ENCODE data around the gene IP6K1.
"Not testable (repeated sequence)": the region's sequence is repeated elsewhere in the genome, so short reads cannot be mapped to it uniquely, and the experiment has no call there.

IP6K1 gene

DNA sequence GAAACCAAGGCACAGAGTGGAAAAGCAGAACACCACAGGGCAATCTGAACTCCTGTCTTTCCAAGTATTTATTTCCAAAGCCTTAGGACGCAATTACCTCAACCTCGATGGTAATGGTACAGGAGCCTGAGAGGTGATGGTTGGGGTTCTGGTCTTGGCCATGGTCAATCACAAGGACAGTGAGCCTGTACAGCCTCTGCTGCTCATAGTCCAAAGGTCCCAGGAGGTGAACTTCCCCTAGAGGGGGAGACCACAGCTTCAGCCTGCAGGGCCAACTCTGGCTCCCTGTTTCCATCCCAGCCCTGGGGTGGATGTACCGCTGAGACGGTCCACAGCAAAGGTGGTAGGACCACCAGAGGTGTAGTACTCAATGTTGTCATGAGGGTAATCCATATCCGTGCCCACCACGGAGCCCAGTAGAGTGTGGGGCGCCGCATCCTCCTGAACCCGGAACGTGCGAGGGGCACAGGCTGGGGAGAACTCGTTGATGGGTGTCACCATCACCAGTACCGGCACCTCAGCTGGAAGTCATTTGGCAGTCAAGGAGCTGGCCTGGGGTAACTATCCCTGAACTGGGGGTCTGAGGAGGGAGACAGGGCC lies 7.2 kb upstream of the IP6K1 start:
- DNase-seq: no peak

DNA sequence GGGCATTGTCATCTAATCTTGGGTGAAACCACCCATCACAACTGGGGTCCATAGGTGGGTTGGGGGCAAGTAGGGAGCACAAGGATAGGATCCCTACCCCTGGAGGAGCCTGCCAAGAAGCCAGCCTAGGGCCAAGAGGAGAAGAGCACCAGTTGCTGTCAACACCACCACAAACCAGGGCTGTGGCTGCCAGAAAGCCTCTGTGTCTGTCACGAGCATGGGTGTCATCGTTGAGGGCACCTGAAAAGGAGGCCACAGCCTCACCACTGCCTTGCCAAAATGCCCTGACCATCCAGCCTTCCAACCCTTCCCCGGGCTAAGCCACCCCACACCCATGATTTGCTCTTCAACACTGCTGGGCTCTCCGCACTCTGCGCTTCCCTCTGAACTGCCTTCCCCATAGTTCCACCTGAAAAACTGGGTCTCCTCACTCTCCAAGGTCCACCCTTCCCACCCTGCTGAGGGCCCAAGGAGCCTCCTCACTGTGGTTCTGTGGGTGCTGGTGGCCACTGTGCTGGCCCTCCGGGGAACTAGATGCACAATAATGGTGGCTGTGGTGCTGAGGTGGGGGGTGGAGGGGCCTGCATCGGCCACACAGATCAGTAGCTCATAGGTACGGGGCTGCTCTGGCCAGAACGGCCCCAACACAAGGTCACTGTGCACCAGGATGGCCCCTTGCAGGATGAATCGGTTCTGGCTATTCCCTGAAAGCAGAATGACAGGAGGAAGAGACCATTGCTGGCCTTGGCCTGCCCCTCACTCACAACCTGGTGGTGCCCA lies 6.2 kb upstream of the IP6K1 start:
- no peak for DNase-seq

GRCh38 chr3:49791571-49791970 lies 5.2 kb upstream of the IP6K1 start:
- DNase-seq: no peak

- no peak for DNase-seq
Observed at GRCh38 chr3:49790626-49791411, 4.5 kb upstream of the IP6K1 start.

GRCh38 chr3:49788056-49788455 lies 1.7 kb upstream of the IP6K1 start:
- DNase-seq: no peak

- no peak for DNase-seq
Observed at GRCh38 chr3:49787536-49787935, 1.2 kb upstream of the IP6K1 start.

DNA sequence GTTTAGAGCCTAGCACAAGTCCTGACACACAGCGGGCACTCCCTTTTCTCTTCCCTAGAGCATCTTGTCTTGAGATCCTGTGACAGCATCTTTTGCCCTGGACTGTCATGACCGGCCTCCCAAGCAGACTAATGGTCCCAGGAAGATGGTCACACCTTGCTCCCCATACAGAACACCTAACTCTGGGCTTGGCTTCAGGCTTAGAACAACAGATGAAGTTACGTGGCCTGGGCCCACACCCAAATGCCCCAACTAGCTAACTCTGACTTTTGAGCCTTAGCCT lies 781 bp upstream of the IP6K1 start:
- no peak for DNase-seq

DNA sequence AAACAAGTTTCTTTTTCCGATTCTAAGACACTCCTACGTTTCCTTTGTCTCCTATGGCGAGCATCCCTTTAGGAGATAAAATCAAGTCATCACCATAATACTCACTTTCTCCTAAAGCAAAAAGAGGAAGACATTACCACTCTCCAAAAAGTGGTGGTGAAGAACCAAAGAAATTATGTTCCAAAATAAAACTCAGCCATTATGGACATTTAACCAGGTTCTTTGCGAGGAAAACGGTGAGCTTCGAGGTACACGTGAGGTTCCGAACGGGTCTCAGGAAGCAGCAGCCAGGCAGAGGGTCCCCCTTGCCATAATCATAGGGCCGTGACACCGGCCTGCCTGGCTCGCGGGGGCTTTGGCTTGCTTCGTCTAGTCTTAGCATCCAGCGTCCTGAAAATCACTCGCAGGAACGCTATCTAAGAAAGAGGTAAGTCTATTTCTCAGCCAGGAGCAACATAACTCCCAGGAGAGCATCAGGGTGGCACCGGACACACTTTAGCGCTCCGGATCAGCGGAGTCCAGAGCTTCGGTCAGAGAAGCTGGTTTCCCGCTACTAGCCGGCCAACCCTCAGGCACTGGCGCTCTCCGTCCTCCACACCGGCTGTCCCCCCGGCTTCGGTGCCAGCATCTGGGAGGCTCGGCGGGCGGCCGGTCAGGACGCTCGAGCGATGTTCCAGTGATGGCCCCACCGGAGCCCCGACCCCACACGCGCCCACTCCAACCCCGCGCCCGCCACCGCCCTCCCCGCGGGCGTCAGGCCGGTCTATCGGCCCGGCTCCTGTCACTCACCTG lies 581 bp downstream of the IP6K1 start:
- DNase-seq: no peak

- not testable (repeated sequence) for DNase-seq
Observed at GRCh38 chr3:49782277-49782676, 4.1 kb downstream of the IP6K1 start.

DNA sequence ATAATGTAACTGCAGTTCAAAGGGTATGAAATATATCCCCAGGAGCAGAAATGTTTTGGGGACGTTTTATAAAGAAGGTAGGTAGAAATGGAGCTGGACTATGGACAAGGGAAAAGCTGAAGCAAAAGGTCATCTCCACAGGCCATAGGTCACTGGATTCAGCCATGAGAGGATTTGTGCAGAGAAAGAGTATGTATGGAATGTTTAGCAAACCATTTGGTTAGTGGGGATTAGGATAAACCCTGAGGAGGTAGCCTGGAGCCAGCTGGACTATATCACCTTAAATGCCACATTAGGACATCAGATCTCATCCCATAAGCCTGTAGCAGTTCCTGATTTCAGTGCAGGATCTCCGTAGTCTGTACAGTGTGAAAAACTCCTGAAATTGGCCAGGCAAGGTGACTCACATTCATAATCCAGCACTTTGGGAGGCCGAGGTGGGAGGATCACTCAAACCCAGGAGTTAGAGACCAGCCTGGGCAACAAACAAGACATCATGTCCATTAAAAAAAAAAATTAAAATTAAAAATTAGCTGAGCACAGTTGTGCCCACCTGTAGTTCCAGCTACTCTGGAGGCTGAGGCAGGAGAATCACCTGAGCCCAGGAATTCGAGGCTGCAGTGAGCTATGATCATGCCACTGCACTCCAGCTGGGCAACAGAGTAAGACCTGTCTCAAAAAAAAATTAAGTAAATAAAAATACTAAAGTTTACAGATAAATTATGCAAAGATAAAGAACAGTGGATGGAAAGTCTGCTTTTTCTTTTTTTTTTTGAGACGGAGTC lies 4.7 kb downstream of the IP6K1 start:
- DNase-seq: no peak

DNA sequence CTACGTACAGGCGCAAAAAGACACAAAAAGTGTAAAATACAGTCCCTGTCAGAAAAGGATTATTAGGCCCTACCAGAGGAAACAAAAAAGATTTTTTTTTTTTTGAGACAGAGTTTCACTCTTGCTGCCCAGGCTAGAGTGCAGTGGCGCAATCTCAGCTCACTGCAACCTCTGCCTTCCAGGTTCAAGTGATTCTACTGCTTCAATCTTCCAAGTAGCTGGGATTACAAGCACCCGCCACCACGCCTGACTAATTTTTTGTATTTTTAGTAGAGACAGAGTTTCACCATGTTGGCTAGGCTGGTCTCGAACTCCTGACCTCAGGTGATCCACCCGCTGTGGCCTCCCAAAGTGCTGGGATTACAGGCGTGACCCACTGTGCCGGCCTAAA lies 5.4 kb downstream of the IP6K1 start:
- DNase-seq: not testable (repeated sequence)

GRCh38 chr3:49780080-49780974 lies 6.0 kb downstream of the IP6K1 start:
- no peak for DNase-seq

DNA sequence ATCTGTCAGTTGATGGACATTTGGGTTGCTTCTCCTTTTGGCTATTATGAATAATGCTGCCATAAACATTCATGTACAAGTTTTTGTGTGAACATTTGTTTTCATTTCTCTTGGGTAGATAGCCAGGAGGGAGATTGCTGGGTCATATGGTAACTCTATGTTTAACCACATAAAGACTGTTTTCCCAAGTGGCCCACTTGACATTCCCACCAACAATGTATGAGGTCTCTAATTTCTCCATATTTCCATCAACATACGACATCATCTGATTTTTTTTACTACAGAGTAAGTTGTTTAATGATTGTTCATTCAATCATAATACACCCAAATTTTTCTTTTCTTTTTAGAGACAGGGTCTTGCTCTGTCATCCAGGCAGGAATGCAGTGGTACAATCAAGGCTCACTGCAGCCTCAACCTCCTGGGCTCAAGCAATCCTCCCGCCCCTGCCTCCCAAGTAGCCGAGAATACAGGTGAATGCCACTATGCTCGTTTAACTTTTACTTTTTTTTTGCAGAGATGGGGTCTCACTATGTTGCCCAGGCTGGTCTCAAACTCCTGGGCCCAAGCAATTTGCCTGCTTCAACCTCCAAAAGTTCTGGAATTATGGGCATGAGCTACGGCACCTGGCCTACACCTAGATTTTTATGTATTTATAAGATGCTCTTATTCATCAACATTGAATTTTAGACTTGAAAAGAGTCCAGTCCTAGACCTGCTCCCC lies 6.8 kb downstream of the IP6K1 start:
- peak; percentile 5 for DNase-seq

DNA sequence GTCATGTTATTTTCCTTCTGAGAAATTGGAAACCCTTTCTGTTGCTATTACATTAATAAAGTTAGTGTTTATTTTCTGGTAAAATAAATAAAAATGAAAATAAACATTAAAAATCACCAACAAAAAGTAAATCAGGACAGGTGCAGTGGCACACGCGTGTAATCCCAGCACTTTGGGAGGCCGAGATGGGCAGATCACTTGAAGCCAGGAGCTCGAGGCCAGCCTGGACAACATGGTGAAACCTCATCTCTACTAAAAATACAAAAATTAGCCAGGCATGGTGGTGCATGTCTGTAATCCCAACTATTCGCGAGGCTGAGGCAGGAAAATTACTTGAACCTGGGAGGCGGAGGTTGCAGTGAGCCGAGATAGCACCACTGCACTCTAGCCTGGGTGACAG lies 10.2 kb downstream of the IP6K1 start:
- not testable (repeated sequence) for DNase-seq

- DNase-seq: no peak
Observed at GRCh38 chr3:49775538-49775937, 10.8 kb downstream of the IP6K1 start.

DNA sequence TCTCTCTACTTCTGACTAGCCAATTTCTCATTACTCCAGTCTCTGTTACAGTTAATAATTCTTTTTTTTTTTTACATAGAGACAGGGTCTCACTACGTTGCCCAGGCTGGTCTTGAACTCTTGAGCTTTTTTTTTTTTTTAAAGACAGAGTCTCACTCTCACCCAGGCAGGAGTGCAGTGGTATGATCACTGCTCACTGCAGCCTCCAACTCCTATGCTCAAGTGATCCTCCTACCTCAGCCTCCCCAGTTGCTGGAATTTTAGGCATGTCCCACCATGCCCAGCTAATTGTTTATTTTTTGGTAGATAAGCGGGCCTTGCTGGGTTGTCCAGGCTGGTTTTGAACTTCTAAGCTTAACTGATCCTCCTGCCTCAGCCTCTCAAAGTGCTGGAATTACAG lies 13.6 kb downstream of the IP6K1 start:
- DNase-seq: no peak

- no peak for DNase-seq
Observed at GRCh38 chr3:49771340-49771938, 14.9 kb downstream of the IP6K1 start.

DNA sequence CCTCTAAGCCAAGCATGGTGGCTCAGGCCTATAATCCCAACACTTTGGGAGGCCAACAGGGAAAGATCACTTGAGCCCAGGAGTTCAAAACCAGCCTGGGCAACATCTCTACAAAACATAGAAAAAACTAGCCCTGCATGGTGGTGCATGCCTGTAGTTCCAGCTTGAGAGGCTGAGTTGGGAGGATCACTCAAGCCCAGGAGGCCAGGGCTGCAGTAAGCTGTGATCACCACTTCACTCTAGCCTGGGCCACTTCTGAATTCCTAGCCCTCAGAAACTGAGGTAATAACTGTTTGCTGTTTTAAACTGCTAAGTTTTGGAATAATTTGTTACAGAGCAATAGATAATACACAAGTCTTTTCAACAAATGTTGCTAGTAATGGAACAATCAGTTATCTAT lies 16.4 kb downstream of the IP6K1 start:
- DNase-seq: no peak

DNA sequence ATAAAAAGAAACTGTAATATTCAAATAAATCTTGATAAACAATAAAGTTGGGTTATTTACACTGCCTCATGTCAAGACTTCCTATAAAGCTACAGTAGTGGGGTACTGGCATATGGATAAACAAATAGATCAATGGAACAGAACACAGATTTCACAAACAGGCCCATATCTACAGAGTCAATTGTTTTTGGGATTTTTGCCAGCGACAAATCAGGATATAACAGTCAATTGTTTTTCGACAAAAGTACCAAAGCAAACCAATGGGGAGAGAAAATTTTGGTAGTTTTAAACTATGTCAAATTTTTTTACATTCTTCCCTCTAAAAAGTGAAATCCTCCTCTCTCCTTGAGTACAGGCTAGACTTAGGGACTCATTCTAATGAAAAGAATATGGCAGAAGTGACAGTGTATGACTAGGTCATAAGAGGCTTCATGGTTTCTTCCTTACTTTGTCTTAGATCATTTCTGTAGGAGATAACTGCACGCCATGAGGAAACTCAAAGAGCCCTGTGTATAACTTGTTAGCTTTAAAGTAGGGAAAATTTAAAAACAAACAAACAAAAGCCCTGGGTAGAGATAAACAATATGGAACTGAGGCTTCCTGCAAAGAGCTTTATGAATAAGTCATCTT lies 16.9 kb downstream of the IP6K1 start:
- DNase-seq: no peak

DNA sequence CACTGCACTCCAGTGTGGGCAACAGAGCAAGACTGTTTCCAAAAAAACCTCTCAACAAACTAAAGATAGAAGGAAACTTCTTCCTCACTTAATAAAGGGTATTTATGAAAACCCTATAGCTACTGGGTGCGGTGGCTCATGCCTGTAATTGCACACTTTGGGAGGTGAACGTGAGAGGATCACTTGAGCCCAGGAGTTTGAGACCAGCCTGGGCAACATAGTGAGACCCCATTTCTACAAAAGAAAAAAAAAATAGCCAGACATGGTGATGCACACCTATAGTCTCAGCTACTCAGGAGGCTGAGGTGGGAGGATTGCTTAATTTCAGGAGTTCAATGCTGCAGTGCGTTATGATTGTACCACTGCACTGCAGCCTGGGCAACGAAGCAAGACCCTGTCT lies 22.4 kb downstream of the IP6K1 start:
- DNase-seq: no peak
